ENCODE measurements around the gene HRH1.
"Not testable (repeated sequence)": the region's sequence is repeated elsewhere in the genome, so short reads cannot be mapped to it uniquely, and the experiment has no call there.

HRH1 gene

GRCh38 chr3:11250902-11251806 is 96.9 kb downstream of the HRH1 start:
- Mint-ChIP-seq H3K36me3 (no peaks in the 10 kb centered on the region), H3K27me3 (peaks cover 30% of the 10 kb centered on the region), H3K9me3 (peaks cover 7% of the 10 kb centered on the region), H3K4me3 (no peak overlapping the region), H3K4me1 (no peaks in the 10 kb centered on the region), H3K27ac (no peak overlapping the region)
- no peak for ATAC-seq

GRCh38 chr3:11251807-11252176 is 97.5 kb downstream of the HRH1 start:
- Mint-ChIP-seq H3K36me3 (no peaks in the 10 kb centered on the region), H3K9me3 (peaks cover 7% of the 10 kb centered on the region), H3K4me3 (no peak overlapping the region), H3K4me1 (no peaks in the 10 kb centered on the region), H3K27me3 (peaks cover 34% of the 10 kb centered on the region), H3K27ac (no peak overlapping the region)
- ATAC-seq, result no peak

- Mint-ChIP-seq H3K36me3 (no peaks in the 10 kb centered on the region), H3K9me3 (peaks cover 7% of the 10 kb centered on the region)
- no peak for ATAC-seq
Observed at GRCh38 chr3:11254876-11255275, 100.6 kb downstream of the HRH1 start.

GRCh38 chr3:11255537-11255936 is 101.2 kb downstream of the HRH1 start:
- H3K27me3 Mint-ChIP-seq, result peaks cover 42% of the 10 kb centered on the region
- not testable (repeated sequence) for H3K4me1 Mint-ChIP-seq, H3K4me3 Mint-ChIP-seq, H3K36me3 Mint-ChIP-seq, H3K9me3 Mint-ChIP-seq, H3K27ac Mint-ChIP-seq, ATAC-seq

More at GRCh38 chr3:11254876-11255275, 100.6 kb downstream of the HRH1 start:
- Mint-ChIP-seq H3K27me3 (peaks cover 42% of the 10 kb centered on the region), H3K4me3 (no peak overlapping the region), H3K4me1 (no peaks in the 10 kb centered on the region), H3K27ac (no peak overlapping the region)

GRCh38 chr3:11258958-11259357 is 104.7 kb downstream of the HRH1 start:
- no peaks in the 10 kb centered on the region for H3K36me3 Mint-ChIP-seq
- H3K27ac Mint-ChIP-seq, result no peak overlapping the region
- H3K4me3 Mint-ChIP-seq, result no peak overlapping the region
- peaks cover 7% of the 10 kb centered on the region for H3K9me3 Mint-ChIP-seq
- H3K27me3 Mint-ChIP-seq, result peaks cover 34% of the 10 kb centered on the region
- H3K4me1 Mint-ChIP-seq, result no peaks in the 10 kb centered on the region
- ATAC-seq, result no peak

- no peaks in the 10 kb centered on the region for H3K4me1 Mint-ChIP-seq
- no peak overlapping the region for H3K4me3 Mint-ChIP-seq
- no peak overlapping the region for H3K27ac Mint-ChIP-seq
- no peaks in the 10 kb centered on the region for H3K36me3 Mint-ChIP-seq
- H3K27me3 Mint-ChIP-seq, result peaks cover 18% of the 10 kb centered on the region
- no peak for ATAC-seq
- H3K9me3 Mint-ChIP-seq, result no peaks in the 10 kb centered on the region
Observed at GRCh38 chr3:11260460-11260859, 106.2 kb downstream of the HRH1 start.

GRCh38 chr3:11269007-11269406 is 114.7 kb downstream of the HRH1 start:
- no peaks in the 10 kb centered on the region for H3K9me3 Mint-ChIP-seq
- no peak overlapping the region for H3K4me3 Mint-ChIP-seq
- peaks cover 10% of the 10 kb centered on the region for H3K4me1 Mint-ChIP-seq
- no peak overlapping the region for H3K27ac Mint-ChIP-seq
- ATAC-seq, result no peak
- H3K27me3 Mint-ChIP-seq, result no peaks in the 10 kb centered on the region
- no peaks in the 10 kb centered on the region for H3K36me3 Mint-ChIP-seq

GRCh38 chr3:11271986-11272904 is 118.0 kb downstream of the HRH1 start, which contains the start of gene ATG7:
ATG7 (plus strand) TSS chr3:11272397; CDS start chr3:11298696, 26,299 bp downstream.
- H3K9me3 Mint-ChIP-seq, result peaks cover 7% of the 10 kb centered on the region
- peaks cover 36% of the 10 kb centered on the region for H3K4me1 Mint-ChIP-seq
- no peaks in the 10 kb centered on the region for H3K27me3 Mint-ChIP-seq
- H3K36me3 Mint-ChIP-seq, result peaks cover 25% of the 10 kb centered on the region
- peak; percentile 98 for ATAC-seq
- H3K4me3 Mint-ChIP-seq, result peak within 1 kb of the TSS; percentile 87
- peak within 1 kb of the TSS; percentile 97 for H3K27ac Mint-ChIP-seq

GRCh38 chr3:11272906-11273574 is 118.7 kb downstream of the HRH1 start:
- Mint-ChIP-seq H3K27ac (peak overlapping the region; percentile 97), H3K9me3 (peaks cover 7% of the 10 kb centered on the region), H3K27me3 (no peaks in the 10 kb centered on the region), H3K4me3 (peak overlapping the region; percentile 87), H3K36me3 (peaks cover 28% of the 10 kb centered on the region), H3K4me1 (peaks cover 36% of the 10 kb centered on the region)
- ATAC-seq, result no peak

GRCh38 chr3:11273891-11274291 is 119.6 kb downstream of the HRH1 start:
- H3K36me3 Mint-ChIP-seq, result peaks cover 28% of the 10 kb centered on the region
- no peak for ATAC-seq
- peak overlapping the region; percentile 97 for H3K27ac Mint-ChIP-seq
- peak overlapping the region; percentile 87 for H3K4me3 Mint-ChIP-seq
- no peaks in the 10 kb centered on the region for H3K27me3 Mint-ChIP-seq
- peaks cover 7% of the 10 kb centered on the region for H3K9me3 Mint-ChIP-seq
- peaks cover 36% of the 10 kb centered on the region for H3K4me1 Mint-ChIP-seq

- H3K9me3 Mint-ChIP-seq, result peaks cover 7% of the 10 kb centered on the region
- H3K27ac Mint-ChIP-seq, result peak overlapping the region; percentile 97
- no peaks in the 10 kb centered on the region for H3K27me3 Mint-ChIP-seq
- peaks cover 36% of the 10 kb centered on the region for H3K4me1 Mint-ChIP-seq
- ATAC-seq, result no peak
- no peak overlapping the region for H3K4me3 Mint-ChIP-seq
- peaks cover 28% of the 10 kb centered on the region for H3K36me3 Mint-ChIP-seq
Observed at GRCh38 chr3:11274566-11275142, 120.4 kb downstream of the HRH1 start.

GRCh38 chr3:11275926-11276325 is 121.6 kb downstream of the HRH1 start:
- H3K9me3 Mint-ChIP-seq, result peaks cover 7% of the 10 kb centered on the region
- no peak for ATAC-seq
- H3K4me1 Mint-ChIP-seq, result peaks cover 36% of the 10 kb centered on the region
- peaks cover 28% of the 10 kb centered on the region for H3K36me3 Mint-ChIP-seq
- no peaks in the 10 kb centered on the region for H3K27me3 Mint-ChIP-seq
- no peak overlapping the region for H3K4me3 Mint-ChIP-seq
- no peak overlapping the region for H3K27ac Mint-ChIP-seq

- Mint-ChIP-seq H3K27me3 (no peaks in the 10 kb centered on the region), H3K4me3 (no peak overlapping the region), H3K4me1 (peaks cover 36% of the 10 kb centered on the region), H3K27ac (no peak overlapping the region), H3K36me3 (peaks cover 30% of the 10 kb centered on the region), H3K9me3 (peaks cover 7% of the 10 kb centered on the region)
- no peak for ATAC-seq
Observed at GRCh38 chr3:11276901-11277300, 122.6 kb downstream of the HRH1 start.

- ATAC-seq, result no peak
- Mint-ChIP-seq H3K27me3 (no peaks in the 10 kb centered on the region), H3K4me1 (peaks cover 11% of the 10 kb centered on the region), H3K27ac (no peak overlapping the region), H3K36me3 (peaks cover 17% of the 10 kb centered on the region), H3K9me3 (no peaks in the 10 kb centered on the region), H3K4me3 (no peak overlapping the region)
Observed at GRCh38 chr3:11282250-11283138, 128.2 kb downstream of the HRH1 start.
